Omental fat pad (tissue), 4 donors: Measurements from ENCODE around the gene GOLT1B. TPM values are rescaled to one million over a fixed set of nuclear protein-coding genes. Genes with fewer than 3 reads are reported as not detected.

ENCODE experiments used
- ATAC-seq: fragments of 150-250 bp; one replicate; pipeline ENCODE4 v1.9.1; 2016; ENCODE audit warnings: mild to moderate bottlenecking, moderate library complexity; ENCODE audit not compliant: low FRiP score
- DNase-seq: peaks from one replicate; pipeline ENCODE4 v3.0.0-alpha.2; 2019; ENCODE audit warnings: low spot score
- CTCF ChIP-seq, 3 donors: fragments of 450-650 bp; IDR thresholded peaks; one replicate each; pipeline ENCODE4 v1.5.1; 2016 to 2017; ENCODE audit warnings: antibody characterized with exemption in 3 of 3, mild to moderate bottlenecking in 3 of 3, moderate library complexity in 2 of 3
- total RNA-seq, 4 donors: library from RNA; depleted of rRNA; stranded (reverse); fragments of >200 nt; gene quantifications; one replicate each; pipeline ENCODE4 v1.1.0, GENCODE V29; 2016

The GOLT1B gene
- total RNA-seq, 4 donors from 2014 or later = 22.0 to 39.0 (median 26.6) TPM

- no peak for DNase-seq
- TF ChIP-seq CTCF (IDR thresholded peaks at IDR 0.05) = no peak
- ATAC-seq = no peak
Observed at GRCh38 chr12:21547437-21547836, 45.8 kb downstream of the GOLT1B start.

GRCh38 chr12:21551841-21552465, 50.4 kb downstream of the GOLT1B start:
- ATAC-seq (no peak), DNase-seq (no peak)
- no peak for TF ChIP-seq CTCF (IDR thresholded peaks at IDR 0.05)

- ATAC-seq (no peak), DNase-seq (no peak)
- TF ChIP-seq CTCF (IDR thresholded peaks at IDR 0.05) = no peak
Observed at GRCh38 chr12:21552635-21553328, 51.2 kb downstream of the GOLT1B start.

- ATAC-seq (no peak), DNase-seq (no peak)
- no peak for TF ChIP-seq CTCF (IDR thresholded peaks at IDR 0.05)
Observed at GRCh38 chr12:21553329-21553675, 51.7 kb downstream of the GOLT1B start.

GRCh38 chr12:21558100-21558679, 56.6 kb downstream of the GOLT1B start:
- TF ChIP-seq CTCF (IDR thresholded peaks at IDR 0.05) = no peak
- no peak for ATAC-seq
- DNase-seq = no peak

GRCh38 chr12:21559855-21560569, 58.4 kb downstream of the GOLT1B start:
- no peak for DNase-seq
- ATAC-seq = no peak
- TF ChIP-seq CTCF (IDR thresholded peaks at IDR 0.05) = no peak
